Stimulated activated CD8-positive, alpha-beta memory T cell treated with anti-CD3 and anti-CD28 coated beads, Interleukin-4, amount 100 ng/mL, for 4 hours (primary cell): ENCODE measurements around the gene EHD1.
A peak's percentile ranks its signal among the peaks of the same experiment; 100 is the strongest.
"Not testable (repeated sequence)": the region's sequence is repeated elsewhere in the genome, so short reads cannot be mapped to it uniquely, and the experiment has no call there.

ENCODE experiments used
- DNase-seq, 2 donors: peaks; one replicate each; pipeline ENCODE4 v3.0.0-alpha.2; 2020; ENCODE audit warnings: low read depth in 2 of 2, low spot score in 1 of 2

Gene EHD1

GRCh38 chr11:64859542-64860414, 18.6 kb downstream of the EHD1 start:
- no peak for DNase-seq

GRCh38 chr11:64858467-64859263, 19.8 kb downstream of the EHD1 start:
- no peak for DNase-seq

DNA sequence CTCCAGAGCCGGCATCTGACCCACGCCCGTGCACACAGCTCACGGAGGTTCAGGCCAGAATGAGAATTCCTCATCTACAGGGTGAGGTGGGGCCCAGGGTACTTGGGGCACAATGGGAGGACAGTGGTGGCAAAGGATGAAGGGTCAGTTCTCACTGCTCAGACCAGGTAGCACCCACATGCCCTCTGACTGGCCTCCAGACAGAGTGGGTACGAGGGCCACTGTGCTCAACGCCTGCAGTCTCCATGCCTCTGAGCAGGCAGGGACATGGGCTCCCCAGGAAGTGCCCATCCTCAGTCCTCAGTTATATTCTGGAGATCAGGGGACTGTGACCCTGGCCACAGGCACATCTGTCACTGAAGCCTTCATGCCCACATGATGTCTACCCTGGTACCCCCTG, 20.9 kb downstream of the EHD1 start:
- no peak for DNase-seq

DNA sequence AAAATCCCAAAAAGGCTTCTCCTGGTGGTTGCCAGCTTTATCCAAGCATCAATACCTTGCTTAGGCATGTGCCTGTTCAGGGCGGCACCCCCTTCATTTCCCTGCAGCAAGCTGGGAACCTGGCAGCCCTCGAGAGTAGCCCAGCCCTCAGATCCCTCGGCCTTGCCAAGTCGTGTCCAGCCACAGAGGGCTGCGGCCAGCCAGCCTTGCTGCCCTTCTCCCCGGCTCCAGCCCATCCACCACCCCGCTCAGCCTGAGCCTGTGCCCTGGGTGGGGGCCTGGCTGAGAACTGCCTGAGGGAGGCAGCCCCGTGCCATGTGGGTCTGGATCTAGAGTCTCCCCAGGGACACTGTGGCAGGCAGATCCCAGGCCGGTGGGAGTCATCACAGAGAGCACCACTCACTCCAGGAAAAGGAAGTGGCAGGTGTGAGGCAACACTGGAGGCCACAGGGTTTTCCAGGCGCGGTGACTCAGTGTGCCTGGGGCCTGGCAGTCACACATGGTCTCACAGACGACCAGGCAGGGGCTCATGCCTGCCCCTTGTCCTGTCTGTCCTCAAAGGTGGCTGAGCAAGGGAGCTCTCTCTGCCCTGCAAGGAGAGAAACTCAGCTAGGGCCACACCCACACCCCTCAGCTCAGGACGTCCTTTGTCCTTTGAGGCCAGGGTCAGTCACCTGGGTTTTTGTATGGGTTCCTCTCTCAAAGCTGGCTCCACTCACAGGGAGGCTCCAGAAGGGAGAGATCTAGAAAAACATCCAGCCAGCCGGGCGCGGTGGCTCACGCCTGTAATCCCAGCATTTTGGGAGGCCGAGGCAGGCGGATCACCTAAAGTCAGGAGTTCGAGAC, 21.8 kb downstream of the EHD1 start:
- no peak for DNase-seq

- no peak for DNase-seq
These were observed 22.7 kb downstream of the EHD1 start for GRCh38 chr11:64855596-64856304.

- no peak for DNase-seq
These were observed 23.6 kb downstream of the EHD1 start for GRCh38 chr11:64854534-64855502.

DNA sequence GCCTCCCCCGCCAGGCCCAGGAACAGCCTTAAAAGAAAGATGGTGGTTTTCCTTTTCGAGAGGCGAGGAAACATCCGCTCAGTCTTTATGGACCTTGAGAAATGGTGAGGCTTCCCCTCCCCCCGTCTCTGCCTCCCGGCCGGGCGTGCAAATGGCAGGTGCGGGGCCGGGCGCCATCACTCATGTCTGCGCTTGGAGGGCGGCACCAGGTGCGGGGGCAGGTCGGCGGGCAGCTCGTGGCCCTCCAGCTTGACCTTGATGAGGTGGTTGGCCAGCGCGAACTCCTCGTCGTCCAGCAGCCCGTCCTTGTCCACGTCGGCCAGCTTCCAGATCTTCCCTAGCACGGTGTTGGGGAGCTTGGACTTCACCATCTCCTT, 24.3 kb downstream of the EHD1 start:
- no peak for DNase-seq

DNA sequence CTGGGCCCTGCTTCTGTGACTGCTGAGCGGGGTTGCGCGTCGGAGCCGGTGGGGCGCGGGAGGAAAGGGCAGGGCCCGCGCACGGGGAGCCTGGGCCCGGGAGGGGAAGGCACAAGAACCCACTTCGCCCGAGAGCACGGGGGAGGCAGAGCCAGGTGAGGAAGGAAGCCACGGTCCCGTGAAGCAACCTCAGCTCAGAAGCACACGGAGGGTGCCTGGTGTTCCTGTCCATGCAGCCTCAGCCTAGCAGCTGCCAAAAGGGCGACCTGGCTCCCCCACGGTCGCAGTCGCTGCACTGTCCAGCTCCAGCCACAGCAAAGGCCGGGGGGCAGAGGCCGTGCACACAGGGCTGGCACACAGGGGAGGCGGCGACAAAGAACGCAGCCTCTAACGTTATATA, 24.7 kb downstream of the EHD1 start:
- no peak for DNase-seq

GRCh38 chr11:64852804-64853509, 25.5 kb downstream of the EHD1 start:
- DNase-seq, result no peak

DNA sequence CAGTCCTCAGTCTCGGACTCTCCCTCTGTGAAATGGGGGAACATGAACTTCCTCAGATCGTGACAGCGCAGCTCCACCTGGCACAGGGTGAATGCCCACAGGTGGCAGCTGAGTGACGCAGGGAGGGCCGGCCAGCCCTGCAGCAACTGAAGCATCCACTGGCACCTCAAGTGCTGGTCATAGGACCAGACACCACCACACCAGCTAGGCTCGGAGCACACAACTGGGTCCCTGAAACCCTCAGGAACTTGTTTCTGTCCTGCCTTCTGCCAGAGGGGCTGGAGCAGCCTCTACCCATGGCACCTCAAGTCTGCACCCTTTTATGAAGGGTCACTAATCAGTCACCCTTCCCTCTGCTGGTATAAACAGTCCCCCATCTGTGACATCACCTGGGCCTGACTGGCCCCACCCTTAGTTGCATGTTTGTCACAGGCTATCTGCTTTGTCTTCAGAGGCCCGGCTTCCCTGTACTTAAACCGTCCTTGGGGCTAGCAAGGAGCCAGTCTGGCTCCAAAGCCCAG, 26.5 kb downstream of the EHD1 start:
- no peak for DNase-seq

GRCh38 chr11:64850979-64851567, 27.3 kb downstream of the EHD1 start:
- no peak for DNase-seq

DNA sequence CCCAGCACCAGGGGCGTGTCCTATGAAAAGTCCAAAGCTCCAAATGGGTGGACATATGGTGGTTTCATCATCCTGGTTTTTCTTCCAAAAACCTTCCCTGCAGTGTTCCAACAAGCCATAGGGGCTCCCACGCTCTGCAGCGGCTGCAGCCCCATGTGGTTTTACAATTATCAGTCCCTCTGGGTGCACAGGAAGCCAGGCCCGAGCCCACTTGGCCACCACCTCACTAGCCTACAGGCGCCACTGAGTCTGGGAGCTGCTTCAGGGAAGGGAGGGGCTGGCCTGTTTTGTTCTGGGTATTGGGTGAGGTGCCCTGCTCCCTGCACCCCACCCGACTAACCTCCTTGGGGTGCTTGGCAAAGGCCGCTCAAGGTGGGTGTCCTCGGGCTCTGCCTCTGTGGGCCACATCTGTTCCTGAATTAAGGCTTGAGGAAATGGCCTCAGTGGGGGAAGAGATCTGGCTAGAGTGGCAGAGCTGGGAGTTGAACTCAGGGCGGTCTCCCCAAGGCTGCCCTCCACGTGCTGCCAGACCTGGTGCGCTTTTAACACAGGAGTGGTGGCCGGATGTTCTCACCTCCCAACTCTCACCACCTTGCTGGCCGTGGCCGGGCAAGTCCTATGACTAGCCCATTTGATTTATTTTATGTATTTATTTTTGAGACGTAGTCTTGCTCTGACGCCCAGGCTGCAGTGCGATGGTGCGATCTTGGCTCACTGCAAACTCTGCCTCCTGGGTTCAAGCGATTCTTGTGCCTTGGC, 28.6 kb downstream of the EHD1 start:
- no peak for DNase-seq

- DNase-seq, result no peak
These were observed 29.4 kb downstream of the EHD1 start for GRCh38 chr11:64848826-64849597.

GRCh38 chr11:64848214-64848825, 30.1 kb downstream of the EHD1 start:
- no peak for DNase-seq

GRCh38 chr11:64846998-64847666, 31.3 kb downstream of the EHD1 start:
- peak; percentile 80 to 90 for DNase-seq

DNA sequence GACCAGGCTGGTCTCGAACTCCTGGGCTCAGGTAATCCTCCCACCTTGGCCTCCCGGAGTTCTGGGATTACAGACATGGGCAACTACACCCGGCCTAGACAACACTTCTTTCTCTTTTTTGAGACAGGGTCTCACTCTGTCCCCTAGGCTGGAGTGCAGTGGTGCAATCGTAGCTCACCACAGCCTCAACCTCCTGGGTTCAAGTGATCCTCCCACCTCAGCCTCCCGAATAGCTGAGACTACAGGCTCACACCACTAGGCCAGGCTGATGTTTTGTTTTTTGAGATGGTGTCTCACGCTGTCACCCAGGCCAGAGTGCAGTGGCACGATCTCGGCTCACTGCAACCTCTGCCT, 32.7 kb downstream of the EHD1 start:
- not testable (repeated sequence) for DNase-seq
